ENCODE results near the gene HLA-DQB1.

HLA-DQB1 gene

GRCh38 chr6:32623693-32624092 lies 42.8 kb downstream of the HLA-DQB1 start:
- DNase-seq, result no peak

GRCh38 chr6:32622545-32623401 lies 43.7 kb downstream of the HLA-DQB1 start:
- peak; percentile 16 for DNase-seq

DNA sequence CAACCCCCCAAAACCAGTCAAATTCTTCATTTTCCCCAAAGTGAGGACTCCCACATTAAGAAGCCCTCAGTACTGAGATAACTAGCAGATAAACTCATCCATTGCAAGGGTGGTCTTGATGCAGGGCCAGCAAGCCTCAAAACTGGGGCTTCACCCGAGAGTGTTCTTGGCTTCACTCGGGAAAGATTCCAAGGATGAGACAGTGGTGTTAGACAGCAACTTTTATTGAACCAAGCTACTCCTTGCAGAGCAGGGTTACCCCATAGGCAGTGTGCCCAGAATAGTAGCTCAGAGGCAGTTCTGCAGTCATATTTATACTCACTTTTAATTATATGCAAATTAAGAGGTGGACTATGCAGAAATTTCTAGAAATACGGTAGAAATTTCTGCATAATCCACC lies 45.1 kb downstream of the HLA-DQB1 start:
- DNase-seq, result no peak

- no peak for DNase-seq
Measured at GRCh38 chr6:32617751-32618150, 48.7 kb downstream of the HLA-DQB1 start.

DNA sequence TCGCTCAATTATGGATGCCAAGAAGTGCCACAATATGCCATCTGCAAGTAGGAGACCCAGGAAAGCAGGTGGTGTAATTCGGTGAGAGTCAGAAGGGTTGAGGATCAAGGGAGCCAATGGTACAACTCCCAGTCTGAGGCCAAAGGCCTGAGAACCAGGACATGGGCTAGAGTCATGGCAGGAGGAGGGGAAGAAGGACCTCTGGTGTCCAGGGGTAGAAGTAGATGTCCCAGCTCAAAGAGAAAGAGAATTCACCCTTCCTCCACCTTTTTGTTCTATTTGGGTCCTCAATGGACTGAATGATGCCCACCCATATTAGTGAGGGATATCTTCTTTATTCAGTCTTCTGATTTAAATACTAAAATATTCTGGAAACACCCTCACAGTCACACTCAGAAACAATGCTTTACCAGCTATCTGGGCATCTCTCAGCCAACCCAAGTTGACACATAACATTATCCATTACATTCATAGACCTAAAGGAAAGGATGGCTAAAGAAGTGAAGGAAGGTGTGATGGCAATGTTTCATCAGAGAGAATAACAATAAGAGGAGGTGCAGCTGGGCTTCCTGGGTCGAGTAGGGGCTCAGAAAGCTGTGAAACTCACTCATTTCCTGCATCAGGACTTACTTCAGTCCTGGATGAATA lies 50.4 kb downstream of the HLA-DQB1 start:
- no peak for DNase-seq

- DNase-seq, result no peak
Measured at GRCh38 chr6:32614366-32615081, 51.9 kb downstream of the HLA-DQB1 start.

- DNase-seq, result no peak
Measured at GRCh38 chr6:32613475-32613874, 53.0 kb downstream of the HLA-DQB1 start.

- DNase-seq, result no peak
Measured at GRCh38 chr6:32610682-32611296, 55.7 kb downstream of the HLA-DQB1 start.

DNA sequence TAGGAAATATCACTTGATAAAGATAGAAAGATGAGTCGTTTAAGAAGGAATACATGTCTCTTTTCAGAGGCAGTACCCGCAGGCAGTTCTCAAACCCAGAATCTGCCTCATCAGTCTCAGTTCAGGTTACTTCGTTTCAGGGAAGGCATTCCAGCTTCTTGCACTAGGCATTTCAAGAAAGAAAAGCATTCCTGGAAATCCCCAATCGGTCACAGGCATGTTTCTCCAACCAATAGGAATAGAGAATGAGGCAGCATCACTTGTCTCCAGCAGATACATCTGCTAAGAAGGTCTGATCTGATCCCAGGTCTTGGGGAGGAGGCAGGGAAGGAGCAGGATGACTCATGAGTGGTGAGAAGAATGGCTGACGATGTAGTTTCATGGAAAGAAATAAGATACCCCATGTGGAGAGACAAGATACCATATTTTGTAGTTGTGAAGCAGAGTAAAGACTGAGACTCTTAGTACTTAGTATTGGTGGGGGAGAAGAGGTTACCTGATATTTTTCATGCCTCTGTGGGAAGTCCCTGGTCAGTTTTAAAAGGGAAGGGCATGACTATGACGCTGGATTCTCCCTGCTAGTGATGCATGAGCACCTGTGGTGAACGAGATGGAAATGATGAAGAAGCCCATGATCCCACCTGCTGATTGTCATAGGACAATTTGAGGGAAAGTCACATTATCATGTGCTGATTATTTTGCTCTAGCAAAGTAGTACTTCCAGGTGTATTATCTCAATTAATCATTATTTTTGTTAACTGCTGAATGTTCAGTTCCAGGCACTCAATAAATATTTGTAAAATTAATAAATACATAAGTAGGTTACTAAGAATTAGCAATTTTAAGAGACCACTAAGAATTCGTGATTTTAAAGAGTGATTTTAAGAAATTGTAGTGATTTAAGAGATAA lies 56.5 kb downstream of the HLA-DQB1 start:
- peak; percentile 14 for DNase-seq
